Urinary bladder (tissue), 4 donors: ENCODE data around the gene IMMP2L. TPM values are rescaled to one million over a fixed set of nuclear protein-coding genes. Genes with fewer than 3 reads are reported as not detected.
A peak's percentile ranks its signal among the peaks of the same experiment; 100 is the strongest.

Experiments
- DNase-seq: peaks from one replicate; pipeline ENCODE4 v3.0.0-alpha.2; 2015; ENCODE audit errors: extremely low spot score
- H3K27ac ChIP-seq: one replicate; pipeline ENCODE4 v1.5.1; 2013; ENCODE audit warnings: low read depth, mild to moderate bottlenecking, moderate library complexity
- H3K36me3 ChIP-seq: one replicate; pipeline ENCODE4 v1.6.1; 2013; ENCODE audit warnings: mild to moderate bottlenecking, moderate library complexity; ENCODE audit not compliant: insufficient read depth
- H3K4me1 ChIP-seq: one replicate; pipeline ENCODE4 v1.6.1; 2013; ENCODE audit warnings: mild to moderate bottlenecking, moderate library complexity; ENCODE audit not compliant: insufficient read depth
- H3K4me3 ChIP-seq: one replicate; pipeline ENCODE4 v1.5.1; 2013; ENCODE audit warnings: low read depth, low read length
- WGBS: extraction: QIAGEN DNeasy Blood & Tissue Kit; methylation state at CpG from one replicate; pipeline ENCODE4 v1.1.7; 2013; 5-methylcytosine and 5-hydroxymethylcytosine counted together
- polyA plus RNA-seq: library from polyadenylated mRNA; stranded (reverse); fragments of 200-250 nt; gene quantifications from one replicate; pipeline ENCODE4 v1.2.3, GENCODE V29; 2013
- total RNA-seq: library from RNA; depleted of rRNA; stranded (reverse); fragments of >200 nt; gene quantifications from one replicate; pipeline ENCODE4 v1.2.3, GENCODE V29; 2014
- donor health status: healthy with polysubstance abuse.
- donor health status: healthy.

The IMMP2L gene
- total and polyA plus RNA-seq, 2 donors, result 22.4 to 26.2 TPM

- H3K36me3 ChIP-seq, result no peaks in the 10 kb centered on the region
- H3K4me3 ChIP-seq, result no peak overlapping the region
- no peak overlapping the region for H3K27ac ChIP-seq
- H3K4me1 ChIP-seq, result no peaks in the 10 kb centered on the region
- no peak for DNase-seq
These were observed 16.5 kb upstream of the IMMP2L start for GRCh38 chr7:111578754-111579153.

GRCh38 chr7:111571720-111572119, 9.4 kb upstream of the IMMP2L start:
- Histone ChIP-seq H3K27ac (no peak overlapping the region), H3K36me3 (no peaks in the 10 kb centered on the region), H3K4me1 (no peaks in the 10 kb centered on the region), H3K4me3 (no peak overlapping the region)
- WGBS, result 95% methylated on average over 5 of the region's 5 CpGs
- DNase-seq, result no peak

- Histone ChIP-seq H3K27ac (no peak overlapping the region), H3K36me3 (no peaks in the 10 kb centered on the region), H3K4me1 (no peaks in the 10 kb centered on the region), H3K4me3 (no peak overlapping the region)
- 95% methylated on average over 1 of the region's 1 CpG for WGBS
- DNase-seq, result no peak
These were observed 6.7 kb upstream of the IMMP2L start for GRCh38 chr7:111568870-111569462.

- Histone ChIP-seq H3K27ac (no peak overlapping the region), H3K4me3 (no peak overlapping the region)
These were observed 6.1 kb upstream of the IMMP2L start for GRCh38 chr7:111568419-111568818.

GRCh38 chr7:111564078-111564477, 1.8 kb upstream of the IMMP2L start:
- no peak for DNase-seq
- H3K4me3 ChIP-seq, result no peak overlapping the region
- H3K4me1 ChIP-seq, result no peaks in the 10 kb centered on the region
- WGBS, result 5% methylated on average over 1 of the region's 1 CpG
- H3K36me3 ChIP-seq, result no peaks in the 10 kb centered on the region
- no peak overlapping the region for H3K27ac ChIP-seq

More at GRCh38 chr7:111568419-111568818, 6.1 kb upstream of the IMMP2L start:
- no peaks in the 10 kb centered on the region for H3K4me1 ChIP-seq
- no peaks in the 10 kb centered on the region for H3K36me3 ChIP-seq
- no peak for DNase-seq

GRCh38 chr7:111561654-111561903, 713 bp downstream of the IMMP2L start:
- Histone ChIP-seq H3K27ac (no peak overlapping the region), H3K4me3 (peak overlapping the region; percentile 77), H3K36me3 (no peaks in the 10 kb centered on the region), H3K4me1 (no peaks in the 10 kb centered on the region)
- 19% methylated on average over 7 of the region's 7 CpGs for WGBS
- DNase-seq, result peak; percentile 4

- 37% methylated on average over 4 of the region's 4 CpGs for WGBS
- DNase-seq, result no peak
- no peaks in the 10 kb centered on the region for H3K36me3 ChIP-seq
- no peak overlapping the region for H3K27ac ChIP-seq
- H3K4me1 ChIP-seq, result no peaks in the 10 kb centered on the region
- peak overlapping the region; percentile 77 for H3K4me3 ChIP-seq
These were observed 1.3 kb downstream of the IMMP2L start for GRCh38 chr7:111560773-111561653.

- Histone ChIP-seq H3K4me3 (no peak overlapping the region), H3K27ac (no peak overlapping the region), H3K36me3 (no peaks in the 10 kb centered on the region), H3K4me1 (no peaks in the 10 kb centered on the region)
- DNase-seq, result no peak
- WGBS, result 68% methylated on average over 1 of the region's 1 CpG
These were observed 3.3 kb downstream of the IMMP2L start for GRCh38 chr7:111558991-111559390.

GRCh38 chr7:111556977-111557376, 5.3 kb downstream of the IMMP2L start:
- H3K27ac ChIP-seq, result no peak overlapping the region
- H3K36me3 ChIP-seq, result no peaks in the 10 kb centered on the region
- H3K4me3 ChIP-seq, result no peak overlapping the region
- DNase-seq, result no peak
- no peaks in the 10 kb centered on the region for H3K4me1 ChIP-seq

GRCh38 chr7:111554086-111554485, 8.2 kb downstream of the IMMP2L start:
- Histone ChIP-seq H3K4me3 (no peak overlapping the region), H3K36me3 (no peaks in the 10 kb centered on the region), H3K4me1 (no peaks in the 10 kb centered on the region), H3K27ac (no peak overlapping the region)
- WGBS, result 66% methylated on average over 4 of the region's 4 CpGs
- DNase-seq, result no peak

- Histone ChIP-seq H3K4me3 (no peak overlapping the region), H3K36me3 (no peaks in the 10 kb centered on the region), H3K4me1 (no peaks in the 10 kb centered on the region), H3K27ac (no peak overlapping the region)
- 86% methylated on average over 2 of the region's 2 CpGs for WGBS
- no peak for DNase-seq
These were observed 21.2 kb downstream of the IMMP2L start for GRCh38 chr7:111541067-111541466.

- WGBS, result 84% methylated on average over 5 of the region's 5 CpGs
- no peak for DNase-seq
- H3K4me1 ChIP-seq, result no peaks in the 10 kb centered on the region
These were observed 22.0 kb downstream of the IMMP2L start for GRCh38 chr7:111540199-111540815.

GRCh38 chr7:111537134-111537533, 25.2 kb downstream of the IMMP2L start:
- H3K36me3 ChIP-seq, result no peaks in the 10 kb centered on the region
- H3K27ac ChIP-seq, result no peak overlapping the region
- H3K4me3 ChIP-seq, result no peak overlapping the region
- DNase-seq, result no peak
- 86% methylated on average over 1 of the region's 1 CpG for WGBS
- H3K4me1 ChIP-seq, result no peaks in the 10 kb centered on the region

More at GRCh38 chr7:111540199-111540815, 22.0 kb downstream of the IMMP2L start:
- no peak overlapping the region for H3K27ac ChIP-seq
- H3K36me3 ChIP-seq, result no peaks in the 10 kb centered on the region
- H3K4me3 ChIP-seq, result no peak overlapping the region

GRCh38 chr7:111535142-111535870, 27.0 kb downstream of the IMMP2L start:
- Histone ChIP-seq H3K36me3 (no peaks in the 10 kb centered on the region), H3K4me3 (no peak overlapping the region), H3K27ac (no peak overlapping the region), H3K4me1 (no peaks in the 10 kb centered on the region)
- WGBS, result 94% methylated on average over 3 of the region's 3 CpGs
- DNase-seq, result no peak
